ENCODE measurements around the gene APOBR.

DNA sequence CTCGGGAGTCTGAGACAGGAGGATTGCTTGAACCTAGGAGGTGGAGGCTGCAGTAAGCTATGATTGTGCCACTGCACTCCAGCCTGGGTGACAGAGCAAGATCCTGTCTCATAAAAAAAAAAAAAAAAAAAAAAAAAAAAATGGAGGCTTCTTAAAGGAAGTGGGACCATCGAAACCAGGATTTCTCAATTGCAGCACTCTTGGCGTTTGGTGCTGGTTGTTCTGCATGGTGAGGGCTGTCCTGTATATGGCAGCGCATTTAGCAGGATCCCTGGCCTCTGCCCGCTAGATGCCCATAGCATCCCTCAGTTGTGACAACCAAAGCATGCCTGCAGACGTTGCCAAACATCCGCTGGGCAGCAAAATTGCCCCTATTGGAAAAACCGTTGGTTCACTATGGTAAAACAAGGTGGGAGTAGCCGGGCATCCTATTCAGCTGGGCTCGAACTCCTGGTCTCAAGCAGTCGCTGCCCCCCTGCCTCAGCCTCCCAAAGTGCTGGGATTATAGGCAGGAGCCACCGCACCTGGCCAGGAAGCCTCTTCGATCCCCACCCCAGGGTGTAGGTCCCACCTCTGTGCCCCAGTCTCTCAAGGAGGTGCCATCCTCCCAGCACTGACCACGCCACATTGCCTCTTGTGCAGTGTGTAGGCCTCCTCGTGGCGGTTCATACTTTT, 15.8 kb upstream of the APOBR start:
- no peak for TF ChIP-seq POLR2A (IDR thresholded peaks at IDR 0.05)
- TF ChIP-seq, protein P1, sequence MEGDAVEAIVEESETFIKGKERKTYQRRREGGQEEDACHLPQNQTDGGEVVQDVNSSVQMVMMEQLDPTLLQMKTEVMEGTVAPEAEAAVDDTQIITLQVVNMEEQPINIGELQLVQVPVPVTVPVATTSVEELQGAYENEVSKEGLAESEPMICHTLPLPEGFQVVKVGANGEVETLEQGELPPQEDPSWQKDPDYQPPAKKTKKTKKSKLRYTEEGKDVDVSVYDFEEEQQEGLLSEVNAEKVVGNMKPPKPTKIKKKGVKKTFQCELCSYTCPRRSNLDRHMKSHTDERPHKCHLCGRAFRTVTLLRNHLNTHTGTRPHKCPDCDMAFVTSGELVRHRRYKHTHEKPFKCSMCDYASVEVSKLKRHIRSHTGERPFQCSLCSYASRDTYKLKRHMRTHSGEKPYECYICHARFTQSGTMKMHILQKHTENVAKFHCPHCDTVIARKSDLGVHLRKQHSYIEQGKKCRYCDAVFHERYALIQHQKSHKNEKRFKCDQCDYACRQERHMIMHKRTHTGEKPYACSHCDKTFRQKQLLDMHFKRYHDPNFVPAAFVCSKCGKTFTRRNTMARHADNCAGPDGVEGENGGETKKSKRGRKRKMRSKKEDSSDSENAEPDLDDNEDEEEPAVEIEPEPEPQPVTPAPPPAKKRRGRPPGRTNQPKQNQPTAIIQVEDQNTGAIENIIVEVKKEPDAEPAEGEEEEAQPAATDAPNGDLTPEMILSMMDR (IDR thresholded peaks at IDR 0.05), result no peak
